ENCODE data around the gene NECAP2. TPM values are rescaled to one million over a fixed set of nuclear protein-coding genes. Genes with fewer than 3 reads are reported as not detected.

Gene NECAP2
- total and polyA plus RNA-seq, 2 of the 4 experiments (the other 2 are of a cell fraction), result 80.5 to 85.1 TPM

DNA sequence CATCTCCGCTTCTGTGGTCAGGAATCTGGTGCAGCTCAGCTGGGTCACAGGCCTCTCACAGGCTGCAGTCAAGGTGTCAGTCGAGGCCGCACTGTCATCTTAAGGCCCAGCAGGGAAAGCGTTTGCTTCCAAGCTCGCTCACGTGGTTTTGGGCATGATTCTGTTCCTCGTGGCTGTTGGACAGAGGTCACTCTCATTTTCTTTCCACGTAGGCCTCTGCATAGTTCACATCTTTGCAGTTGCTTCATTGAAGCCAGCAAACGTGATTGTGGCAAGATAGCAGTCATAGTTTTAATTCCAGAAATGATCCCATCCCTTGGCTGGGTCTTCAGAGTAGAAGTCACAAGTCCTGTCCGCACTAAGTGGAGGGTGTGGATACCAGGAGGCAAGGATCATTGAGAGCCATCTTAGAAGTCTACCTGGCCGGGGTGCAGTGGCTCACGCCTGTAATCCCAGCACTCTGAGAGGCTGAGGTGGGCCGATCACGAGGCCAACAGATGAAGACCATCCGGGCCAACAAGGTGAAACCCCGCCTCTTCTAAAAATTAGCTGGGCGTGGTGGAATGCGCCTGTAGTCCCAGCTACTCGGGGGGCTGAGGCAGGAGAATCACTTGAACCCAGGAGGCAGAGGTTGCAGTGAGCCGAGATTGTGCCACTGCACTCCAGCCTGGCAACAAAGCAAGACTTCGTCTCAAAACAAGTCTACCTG lies 24.5 kb downstream of the NECAP2 start:
- Histone ChIP-seq H3K27ac (ENCODE audit: insufficient read depth, low read length) (no peak overlapping the region), H4K5ac (ENCODE audit: low read depth, low read length) (no peak overlapping the region), H2AK5ac (ENCODE audit: low read depth, low read length) (no peak overlapping the region), H3K9ac (ENCODE audit: low read depth, low read length) (no peak overlapping the region), H4K91ac (ENCODE audit: insufficient read depth, low read depth, low read length) (no peak overlapping the region), H3K56ac (ENCODE audit: extremely low read depth, insufficient read depth, low read length) (no peak overlapping the region), H2AK9ac (replicated peaks; ENCODE audit: low read depth, low read length, poor library complexity) (no peak overlapping the region), H2BK15ac (ENCODE audit: low read depth, low read length) (no peak overlapping the region), H3K79me1 (ENCODE audit: low read depth in 1 of 2, low read length in 2 of 2) (peaks cover 0 to 10% of the 10 kb centered on the region in 2 experiments; a peak in 2 of 4 replicates), H3K9me1 (ENCODE audit: insufficient read depth, low read length) (peaks cover 8% of the 10 kb centered on the region), H3K4ac (ENCODE audit: low read depth, low read length) (no peak overlapping the region), H3K23ac (ENCODE audit: low read depth, low read length) (no peak overlapping the region), H2BK5ac (ENCODE audit: low read depth, low read length, poor library complexity, severe bottlenecking) (no peak overlapping the region), H3K36me3 (ENCODE audit: control insufficient read depth, insufficient read depth, low read length) (peaks cover 25% of the 10 kb centered on the region), H4K20me1 (ENCODE audit: insufficient read depth, low read length) (no peaks in the 10 kb centered on the region; the same call in 1 of the 2 replicates), H2AFZ (replicated peaks; ENCODE audit: low read length, poor library complexity) (no peak overlapping the region), H3K14ac (replicated peaks; ENCODE audit: low read depth, low read length) (no peak overlapping the region), H4K8ac (ENCODE audit: low read depth in 2 of 2, low read length in 2 of 2) (no peak overlapping the region), H3K4me3 (ENCODE audit: insufficient read depth, low read depth, low read length) (no peak overlapping the region), H2BK20ac (ENCODE audit: low read depth, low read length) (no peak overlapping the region), H3K27me3 (ENCODE audit: control insufficient read depth, insufficient read depth, low read length) (no peaks in the 10 kb centered on the region), H3K4me1 (ENCODE audit: control insufficient read depth, insufficient read depth, low read length) (no peaks in the 10 kb centered on the region), H2BK120ac (ENCODE audit: low read depth, low read length) (no peak overlapping the region), H3K18ac (ENCODE audit: low read depth, low read length) (no peak overlapping the region), H3K4me2 (ENCODE audit: low read depth, low read length) (no peak overlapping the region), H3K9me3 (ENCODE audit: control insufficient read depth, insufficient read depth, low read length) (no peaks in the 10 kb centered on the region)
- BruUV-seq (replicated peaks), result no TSS peak
- dilution Hi-C loops (cut with HindIII; ENCODE audit: low sequenced_read_pairs, unreplicated experiment), result no loop called here
- peak; percentile 8 for DNase-seq
- POLR2A ChIA-PET (ENCODE audit: unreplicated experiment), result no interaction called here
- in situ Hi-C loops (cut with MboI; ENCODE audit: low sequenced_read_pairs), result no loop called here
- intact Hi-C loops (cut with micrococcal nuclease), result no loop called here
- no peak for ATAC-seq (ENCODE audit: low read depth)
- TF ChIP-seq RAD21 (IDR thresholded peaks at IDR 0.05; ENCODE audit: low read length) (no peak), MAZ (IDR thresholded peaks at IDR 0.05; ENCODE audit: borderline replicate concordance, low read depth, low read length) (no peak), NFE2L2 (IDR thresholded peaks at IDR 0.05; ENCODE audit: low read depth, low read length) (no peak), RFX5 (IDR thresholded peaks at IDR 0.05; ENCODE audit: low read depth, low read length) (no peak), BHLHE40 (IDR thresholded peaks at IDR 0.05; ENCODE audit: low read depth, low read length) (no peak), CHD1 (IDR thresholded peaks at IDR 0.05; ENCODE audit: low read depth, low read length) (no peak), SMC3 (IDR thresholded peaks at IDR 0.05; ENCODE audit: low read depth, low read length) (no peak), MAFK (IDR thresholded peaks at IDR 0.05; ENCODE audit: low read depth, low read length) (no peak), CEBPB (IDR thresholded peaks at IDR 0.05; ENCODE audit: low read depth, low read length) (no peak), FOS (IDR thresholded peaks at IDR 0.05; ENCODE audit: low read depth, low read length) (no peak), MXI1 (IDR thresholded peaks at IDR 0.05; ENCODE audit: borderline replicate concordance, low read depth, low read length) (no peak), POLR2A (IDR thresholded peaks at IDR 0.05; ENCODE audit: low read depth, low read length) (no peak), RCOR1 (IDR thresholded peaks at IDR 0.05; ENCODE audit: insufficient replicate concordance, low read length) (no peak)
- TF ChIP-seq, protein P1, sequence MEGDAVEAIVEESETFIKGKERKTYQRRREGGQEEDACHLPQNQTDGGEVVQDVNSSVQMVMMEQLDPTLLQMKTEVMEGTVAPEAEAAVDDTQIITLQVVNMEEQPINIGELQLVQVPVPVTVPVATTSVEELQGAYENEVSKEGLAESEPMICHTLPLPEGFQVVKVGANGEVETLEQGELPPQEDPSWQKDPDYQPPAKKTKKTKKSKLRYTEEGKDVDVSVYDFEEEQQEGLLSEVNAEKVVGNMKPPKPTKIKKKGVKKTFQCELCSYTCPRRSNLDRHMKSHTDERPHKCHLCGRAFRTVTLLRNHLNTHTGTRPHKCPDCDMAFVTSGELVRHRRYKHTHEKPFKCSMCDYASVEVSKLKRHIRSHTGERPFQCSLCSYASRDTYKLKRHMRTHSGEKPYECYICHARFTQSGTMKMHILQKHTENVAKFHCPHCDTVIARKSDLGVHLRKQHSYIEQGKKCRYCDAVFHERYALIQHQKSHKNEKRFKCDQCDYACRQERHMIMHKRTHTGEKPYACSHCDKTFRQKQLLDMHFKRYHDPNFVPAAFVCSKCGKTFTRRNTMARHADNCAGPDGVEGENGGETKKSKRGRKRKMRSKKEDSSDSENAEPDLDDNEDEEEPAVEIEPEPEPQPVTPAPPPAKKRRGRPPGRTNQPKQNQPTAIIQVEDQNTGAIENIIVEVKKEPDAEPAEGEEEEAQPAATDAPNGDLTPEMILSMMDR (conservative IDR thresholded peaks at IDR 0.05; ENCODE audit: low read depth, low read length), result no peak
- TF ChIP-seq, protein P2, sequence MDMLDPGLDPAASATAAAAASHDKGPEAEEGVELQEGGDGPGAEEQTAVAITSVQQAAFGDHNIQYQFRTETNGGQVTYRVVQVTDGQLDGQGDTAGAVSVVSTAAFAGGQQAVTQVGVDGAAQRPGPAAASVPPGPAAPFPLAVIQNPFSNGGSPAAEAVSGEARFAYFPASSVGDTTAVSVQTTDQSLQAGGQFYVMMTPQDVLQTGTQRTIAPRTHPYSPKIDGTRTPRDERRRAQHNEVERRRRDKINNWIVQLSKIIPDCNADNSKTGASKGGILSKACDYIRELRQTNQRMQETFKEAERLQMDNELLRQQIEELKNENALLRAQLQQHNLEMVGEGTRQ (IDR thresholded peaks at IDR 0.05; ENCODE audit: low read depth, low read length), result no peak
- TF ChIP-seq, protein P3, sequence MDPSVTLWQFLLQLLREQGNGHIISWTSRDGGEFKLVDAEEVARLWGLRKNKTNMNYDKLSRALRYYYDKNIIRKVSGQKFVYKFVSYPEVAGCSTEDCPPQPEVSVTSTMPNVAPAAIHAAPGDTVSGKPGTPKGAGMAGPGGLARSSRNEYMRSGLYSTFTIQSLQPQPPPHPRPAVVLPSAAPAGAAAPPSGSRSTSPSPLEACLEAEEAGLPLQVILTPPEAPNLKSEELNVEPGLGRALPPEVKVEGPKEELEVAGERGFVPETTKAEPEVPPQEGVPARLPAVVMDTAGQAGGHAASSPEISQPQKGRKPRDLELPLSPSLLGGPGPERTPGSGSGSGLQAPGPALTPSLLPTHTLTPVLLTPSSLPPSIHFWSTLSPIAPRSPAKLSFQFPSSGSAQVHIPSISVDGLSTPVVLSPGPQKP (IDR thresholded peaks at IDR 0.05; ENCODE audit: borderline replicate concordance, low read depth, low read length), result no peak
- CTCF ChIA-PET, result no interaction called here
- 90% methylated on average over 17 of the region's 21 CpGs; no CpG with 5 or more reads in 1 of the 2 experiments for WGBS, 2 experiments (ENCODE audit: extremely low coverage in 2 of 2, insufficient read length in 1 of 2)
